Amygdala (tissue), 56 donors: Measurements from ENCODE around the gene SORCS2.

Source experiments
- DNase-seq, 56 donors: peaks; one replicate each; lab custom pipeline; 2025; lab: John Stamatoyannopoulos, UW

SORCS2 gene

DNA sequence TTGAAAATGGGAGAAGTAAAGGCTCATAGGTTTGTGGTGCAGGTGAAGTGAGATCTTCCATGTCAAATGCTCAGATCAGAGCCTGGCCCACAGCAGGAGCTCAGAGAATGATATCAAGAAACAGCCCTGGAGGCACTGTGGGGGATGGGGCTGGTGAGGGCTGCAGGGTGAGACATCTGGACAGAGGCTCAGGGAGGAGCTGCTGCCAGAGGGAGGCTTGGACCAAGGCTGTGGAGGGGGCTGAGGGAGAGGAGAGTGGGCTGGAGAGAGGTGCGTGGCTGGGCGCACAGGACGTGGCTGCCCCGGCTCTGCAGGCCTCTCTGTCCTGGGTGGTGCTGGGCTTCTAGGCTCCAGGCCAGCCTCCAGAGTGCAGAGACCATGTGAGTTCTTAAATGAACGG lies 5.6 kb downstream of the SORCS2 start:
- peak in 1 of 56 donors; percentile 25 for DNase-seq

DNA sequence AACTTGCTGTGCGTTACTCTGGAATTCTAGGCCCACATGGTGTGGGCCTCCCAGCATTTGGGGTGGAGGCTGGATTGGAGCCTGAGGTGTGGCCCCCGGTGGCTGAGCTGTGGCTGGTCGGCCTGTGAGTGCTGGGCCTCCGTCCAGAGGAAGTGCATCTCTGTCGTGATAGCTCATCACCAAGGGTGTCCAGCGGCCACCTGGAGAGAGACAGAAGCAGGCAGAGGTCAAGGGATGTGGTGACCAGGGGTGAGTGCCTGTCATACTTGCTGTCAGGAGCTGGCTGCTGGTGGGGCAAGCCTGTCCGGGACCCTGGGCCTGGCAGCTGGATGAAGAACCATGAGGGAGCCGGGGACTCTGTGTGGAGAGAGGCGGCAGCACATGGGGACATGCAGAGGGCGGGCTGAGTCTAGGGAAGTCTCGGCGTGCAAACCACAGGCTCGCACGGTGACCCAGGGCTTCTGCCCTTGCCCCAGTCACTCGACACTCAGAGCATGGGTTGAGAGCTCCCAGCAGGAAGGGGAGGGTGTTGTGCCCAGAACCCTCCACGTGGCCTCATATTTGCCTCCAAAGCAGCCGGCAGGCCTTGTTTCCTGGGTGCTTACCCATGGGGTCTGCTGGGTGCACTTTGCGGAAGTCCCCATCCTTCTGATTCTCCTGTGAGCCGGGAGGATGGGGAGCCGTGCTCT lies 6.2 kb downstream of the SORCS2 start:
- DNase-seq: no peak

DNA sequence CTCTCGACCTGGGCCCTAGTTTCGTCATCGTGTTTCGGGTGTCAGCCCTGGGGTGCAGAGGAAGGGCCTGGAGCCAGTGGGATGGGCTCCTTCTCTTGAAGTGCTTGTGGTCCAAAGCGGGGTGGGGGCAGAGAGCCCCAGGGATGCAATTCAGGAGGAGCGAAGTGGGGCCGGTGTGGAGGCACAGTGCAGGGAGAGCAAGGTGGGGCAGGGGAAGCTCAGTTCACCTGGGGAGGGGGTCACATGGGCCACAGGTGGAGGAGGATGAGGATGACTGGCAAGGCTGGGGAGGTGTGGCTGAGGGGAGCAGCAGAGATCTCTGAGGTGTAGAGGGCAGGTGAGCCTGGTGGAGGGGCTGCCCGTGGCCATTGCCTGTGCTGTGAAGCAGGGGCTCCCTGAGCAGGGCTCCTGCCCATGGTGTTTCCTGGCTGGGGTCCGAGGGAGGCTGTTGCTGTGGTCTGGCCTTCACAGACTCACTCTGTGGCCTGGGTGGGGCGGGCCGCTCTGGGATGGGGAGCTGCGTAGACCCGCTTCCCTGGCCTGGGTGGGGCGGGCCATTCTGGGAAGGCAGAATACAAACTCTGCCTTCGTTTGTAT lies 6.9 kb downstream of the SORCS2 start:
- no peak for DNase-seq

DNA sequence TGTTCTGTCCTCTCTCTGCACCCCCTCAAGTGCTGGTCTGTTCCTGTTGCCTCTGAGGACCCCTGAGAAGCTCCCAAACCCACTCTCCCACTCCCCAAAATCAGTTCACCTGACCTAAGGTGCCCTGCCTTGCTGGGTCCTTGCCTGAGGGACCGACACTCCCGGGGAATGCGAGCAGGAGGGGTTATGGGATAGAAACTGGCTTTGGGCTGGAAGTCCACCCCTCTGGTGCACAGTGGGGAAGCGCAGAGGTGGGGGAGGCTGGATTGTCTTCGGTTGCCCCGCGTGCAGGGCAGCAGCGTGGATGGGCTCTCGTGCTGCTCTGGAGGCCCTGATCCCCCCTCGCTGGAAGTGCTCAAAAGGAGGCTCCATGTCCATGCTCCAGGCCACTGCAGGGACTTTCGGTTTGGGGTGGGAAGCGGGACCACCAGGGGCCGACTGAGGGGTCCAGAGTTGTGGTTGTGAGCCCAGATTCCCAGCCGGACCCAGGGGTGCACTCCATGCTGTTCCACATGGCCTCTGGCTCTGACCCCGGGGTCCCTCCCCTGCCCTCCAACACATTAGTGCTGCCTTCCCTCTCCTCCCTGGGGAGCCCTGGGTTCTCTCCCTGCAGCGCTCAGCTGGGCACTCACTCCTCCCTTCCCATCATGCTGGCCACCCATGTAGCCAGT lies 7.6 kb downstream of the SORCS2 start:
- no peak for DNase-seq

DNA sequence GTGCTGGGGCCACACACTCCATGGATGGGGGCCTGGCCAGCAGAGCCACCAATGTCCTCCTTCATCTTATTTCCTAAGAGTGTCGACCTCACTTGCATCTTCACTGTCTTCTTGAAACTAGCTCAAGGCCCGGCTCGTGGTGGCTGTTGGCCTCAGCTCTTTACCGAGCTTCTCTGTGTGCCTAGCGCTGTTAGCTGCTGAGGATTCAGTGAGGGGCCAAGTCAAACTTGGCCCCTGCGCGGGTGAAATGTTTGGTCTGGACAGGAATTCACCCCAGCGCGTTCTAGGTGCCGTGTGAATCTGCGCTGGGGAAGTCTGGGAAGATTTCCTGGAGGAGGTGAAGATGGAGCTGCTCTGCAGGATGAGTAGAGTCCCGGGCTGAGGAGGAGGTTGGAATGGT lies 8.5 kb downstream of the SORCS2 start:
- DNase-seq: no peak

DNA sequence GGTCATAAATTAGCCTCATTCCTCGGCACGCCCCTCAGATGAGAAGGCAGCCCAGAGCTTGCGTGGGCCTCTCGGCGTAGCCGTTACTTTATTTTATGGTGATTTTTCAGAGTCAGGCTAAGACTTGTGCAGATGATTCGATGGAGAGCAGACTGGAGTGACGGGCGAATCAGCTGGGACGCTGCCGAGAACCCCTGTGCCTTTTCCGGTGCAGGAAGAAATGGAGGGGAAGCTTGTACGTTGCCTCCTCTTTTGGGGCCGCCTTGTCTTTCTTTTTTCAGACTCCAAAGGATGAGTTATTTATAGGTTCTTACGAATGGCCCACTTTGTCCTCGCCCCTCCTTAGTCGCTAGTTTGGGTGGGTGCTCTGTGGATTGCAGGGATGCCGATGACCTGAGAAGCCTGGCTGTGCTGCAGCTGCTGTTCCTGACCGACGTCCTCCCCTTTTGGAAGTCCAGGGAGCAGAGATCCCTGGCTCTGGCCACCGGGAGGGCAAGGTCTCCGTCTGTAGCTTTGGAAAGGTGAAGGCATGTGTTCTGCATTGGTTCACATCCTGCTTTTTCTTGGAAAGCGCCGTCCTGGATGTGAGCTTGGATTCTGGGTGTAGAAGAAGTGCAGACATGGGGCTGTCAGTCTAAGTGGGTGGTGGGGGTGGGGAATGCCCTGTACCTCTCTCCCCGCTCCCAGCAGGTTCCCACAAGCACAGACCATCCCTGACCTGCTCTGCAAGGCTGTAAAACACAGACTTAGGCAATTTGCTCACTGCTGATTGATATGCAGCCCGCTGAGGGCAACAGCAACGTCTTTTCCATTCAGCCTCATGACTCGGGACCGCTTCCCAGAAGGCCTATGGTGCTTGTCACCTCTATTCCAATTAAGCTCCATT lies 9.3 kb downstream of the SORCS2 start:
- no peak for DNase-seq

DNA sequence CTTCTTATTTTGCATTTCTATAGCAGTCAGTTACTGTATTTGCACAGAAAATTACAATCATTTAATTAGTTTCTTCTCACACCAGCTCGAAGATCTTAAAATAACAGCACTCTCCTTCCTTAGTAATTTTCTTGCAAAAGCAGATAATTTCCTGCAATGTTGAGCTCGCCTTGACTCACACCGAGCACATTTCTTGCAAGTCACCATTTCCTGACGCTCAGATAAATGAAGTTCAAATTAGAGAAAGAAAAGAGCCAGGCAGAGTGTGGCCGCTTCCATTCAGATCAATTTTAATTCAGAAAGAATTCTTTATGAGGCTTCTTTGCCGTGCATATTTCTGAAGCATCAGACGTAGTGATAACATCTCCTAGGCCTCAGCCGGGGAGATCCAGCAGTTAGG lies 10.1 kb downstream of the SORCS2 start:
- DNase-seq: no peak

DNA sequence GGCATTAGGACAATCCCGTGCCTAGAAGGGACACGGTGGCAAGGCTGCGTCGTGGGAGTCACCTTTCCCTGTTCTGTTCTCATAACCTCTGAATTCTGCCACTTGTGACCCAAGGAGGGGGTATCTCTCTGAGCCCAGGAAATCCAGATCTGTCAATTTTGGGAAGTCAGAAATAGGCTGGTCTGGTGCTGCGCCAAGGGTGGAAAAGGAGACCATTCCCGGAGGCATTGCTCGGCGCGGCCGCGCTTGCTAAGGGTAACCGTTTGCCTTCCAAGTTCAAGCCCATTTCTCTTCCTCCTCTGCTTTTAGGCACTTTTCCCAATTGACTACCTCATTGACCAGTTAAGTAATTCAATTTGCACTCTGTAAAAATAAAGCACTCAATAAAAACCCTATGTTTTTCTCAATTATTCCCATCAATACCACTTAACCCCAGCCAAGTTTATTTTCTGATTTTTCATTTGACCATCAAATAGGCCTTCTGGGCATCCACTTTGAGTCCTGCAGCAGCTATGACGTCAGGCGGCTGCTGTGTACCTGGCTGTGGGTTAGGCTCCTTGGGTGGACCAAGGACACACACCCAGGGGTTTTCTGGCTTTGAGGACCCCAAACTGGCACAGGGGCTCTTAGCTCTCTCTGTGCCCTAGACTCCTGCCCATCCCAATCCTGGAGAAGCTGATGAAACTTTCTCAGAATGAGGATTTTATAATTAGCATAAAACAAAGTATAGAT lies 12.5 kb downstream of the SORCS2 start:
- no peak for DNase-seq

DNA sequence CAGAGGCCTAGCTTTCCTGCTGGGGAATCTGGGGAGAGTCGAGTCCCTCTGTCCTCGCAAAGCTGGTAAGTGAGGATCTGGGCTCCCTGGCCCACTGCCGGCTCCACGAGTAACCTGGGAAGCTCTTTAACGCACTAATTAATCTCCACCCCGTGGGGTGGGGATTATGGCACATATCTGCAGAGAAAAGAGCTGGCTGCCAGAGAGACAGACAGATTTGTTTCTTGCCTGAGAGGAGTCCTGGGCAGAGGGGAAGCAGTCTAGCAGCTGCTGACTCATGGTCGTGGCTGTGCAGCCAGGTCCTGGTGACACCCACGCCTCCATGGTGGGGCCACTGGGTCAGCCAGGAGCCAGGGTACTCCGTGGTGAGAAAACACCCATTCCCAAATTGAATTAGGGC lies 14.0 kb downstream of the SORCS2 start:
- peak in 1 of 56 donors; percentile 37 for DNase-seq

DNA sequence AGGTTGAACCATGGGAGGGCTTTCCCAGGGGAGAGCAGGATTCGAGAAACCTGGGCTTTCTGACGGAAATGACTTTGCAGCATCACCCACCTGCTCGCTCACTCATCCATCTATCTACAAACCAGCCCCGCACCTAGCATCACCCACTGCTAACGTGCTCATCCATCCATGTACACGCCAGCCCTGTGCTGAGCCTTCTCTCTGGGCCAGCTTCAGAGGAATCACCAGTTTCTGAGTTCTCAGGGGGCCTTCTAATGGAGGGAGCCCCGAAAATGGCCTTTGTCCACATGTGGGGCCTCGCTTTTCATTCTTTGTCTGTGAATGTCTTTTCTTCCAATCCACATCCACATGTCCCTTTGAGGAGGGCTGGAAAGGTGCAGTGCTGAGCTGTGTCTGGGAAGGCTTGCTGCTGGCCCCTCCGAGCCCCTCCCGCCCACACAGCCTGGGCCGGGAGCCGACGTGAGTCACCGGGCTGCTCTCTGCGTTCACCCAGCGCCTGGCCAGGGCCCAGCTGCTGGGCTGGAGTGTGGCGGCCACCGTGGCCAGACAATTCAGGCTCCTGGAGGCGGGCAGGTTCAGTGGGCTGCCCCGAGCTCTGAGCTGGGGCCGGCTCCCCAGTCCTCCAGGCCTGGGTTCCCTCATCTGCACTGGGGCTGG lies 14.7 kb downstream of the SORCS2 start:
- DNase-seq: peak in 46 of 56 donors; percentile 10 to 87 (median 50)

DNA sequence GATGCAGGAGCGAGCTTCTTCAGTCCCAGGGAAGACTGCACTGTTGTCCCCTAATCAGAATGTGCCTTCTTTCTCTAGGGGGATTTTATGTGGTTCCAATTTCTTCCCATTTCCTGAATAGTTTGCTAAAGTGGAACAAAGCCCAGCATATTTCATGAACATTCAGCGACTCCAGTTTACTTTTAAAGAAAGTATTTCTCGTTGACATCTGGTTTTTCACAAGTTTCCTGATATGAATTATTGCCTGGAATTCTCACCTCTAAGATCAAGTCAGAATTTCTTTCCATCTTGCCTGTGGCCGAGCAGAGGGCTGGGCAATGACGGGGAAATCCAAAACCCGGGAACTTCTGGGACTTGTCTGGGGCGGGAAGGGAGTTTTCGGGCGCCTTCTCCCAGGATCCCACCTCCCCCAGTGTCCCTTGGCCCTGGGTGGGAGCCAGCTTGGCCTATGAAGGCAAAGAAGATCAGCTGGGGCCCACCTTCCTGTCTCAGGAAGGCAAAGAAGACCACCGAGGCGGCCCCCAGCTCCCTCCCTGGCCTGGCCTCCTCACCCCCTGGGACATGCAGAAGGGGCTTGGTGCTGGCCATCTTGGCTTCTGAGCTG lies 15.4 kb downstream of the SORCS2 start:
- DNase-seq: no peak

DNA sequence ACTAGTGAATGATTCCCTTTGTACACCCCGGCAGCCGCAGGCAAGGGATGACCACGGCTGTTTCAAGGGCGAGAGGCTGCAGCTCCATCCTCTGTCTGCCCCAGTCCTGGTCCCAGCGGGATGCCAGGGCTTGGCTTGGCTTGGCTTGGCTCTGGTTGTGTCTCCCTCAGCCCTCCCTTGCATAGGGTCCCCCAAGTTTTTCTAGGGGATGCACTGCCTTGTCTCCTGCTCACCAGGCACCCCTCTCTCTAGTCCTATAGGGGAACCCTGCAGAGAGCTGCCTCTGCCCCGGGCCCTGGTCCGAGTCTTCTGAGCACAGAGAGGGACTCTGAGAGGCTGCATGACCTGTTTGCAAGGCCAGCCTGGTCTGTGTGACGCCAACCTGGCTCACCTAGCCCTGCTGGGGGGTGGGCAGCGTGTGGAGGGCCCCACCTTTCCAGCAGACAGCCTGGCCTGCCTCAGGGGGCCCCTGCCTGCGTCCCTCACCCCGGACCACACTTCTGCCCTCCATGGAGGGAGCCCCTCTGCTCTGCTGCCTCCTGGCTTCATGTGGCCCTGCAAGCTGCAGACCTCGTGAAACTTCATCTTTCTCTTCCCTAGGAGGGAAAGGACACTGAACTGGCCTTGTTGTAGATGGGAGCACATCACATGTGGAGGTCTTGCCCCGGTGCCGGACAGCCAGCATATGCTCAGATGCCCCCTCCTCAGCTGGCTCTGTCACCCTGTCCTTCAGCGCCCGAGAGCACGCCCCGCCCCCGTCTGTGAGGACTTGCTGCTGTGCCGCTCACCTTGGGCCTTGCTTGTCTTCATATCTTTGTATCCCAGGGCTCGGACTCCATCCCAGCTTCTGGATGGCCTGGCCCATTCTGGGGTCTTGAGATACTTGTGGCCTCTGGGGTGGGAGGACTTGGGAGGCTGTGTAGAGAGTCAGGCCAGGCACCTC lies 16.4 kb downstream of the SORCS2 start:
- no peak for DNase-seq

DNA sequence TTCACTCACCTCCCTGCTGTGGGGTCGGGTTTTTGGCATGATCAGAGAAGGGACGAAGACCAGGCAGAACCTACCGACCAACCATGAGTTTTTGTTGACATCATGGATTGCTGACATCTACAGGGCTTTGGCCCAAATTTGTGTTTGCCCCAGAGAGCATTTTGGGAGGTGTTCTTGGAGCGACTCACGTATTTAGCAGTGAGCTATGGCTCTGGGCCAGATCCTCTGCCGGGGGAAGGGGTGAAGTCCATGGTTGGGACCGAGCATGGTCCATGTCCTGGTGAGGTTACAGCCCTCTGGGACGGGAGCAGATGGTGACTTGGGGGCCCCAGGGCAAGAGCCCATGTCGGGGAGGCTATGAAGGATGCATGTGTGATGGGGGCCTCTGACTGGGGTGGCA lies 17.4 kb downstream of the SORCS2 start:
- no peak for DNase-seq

DNA sequence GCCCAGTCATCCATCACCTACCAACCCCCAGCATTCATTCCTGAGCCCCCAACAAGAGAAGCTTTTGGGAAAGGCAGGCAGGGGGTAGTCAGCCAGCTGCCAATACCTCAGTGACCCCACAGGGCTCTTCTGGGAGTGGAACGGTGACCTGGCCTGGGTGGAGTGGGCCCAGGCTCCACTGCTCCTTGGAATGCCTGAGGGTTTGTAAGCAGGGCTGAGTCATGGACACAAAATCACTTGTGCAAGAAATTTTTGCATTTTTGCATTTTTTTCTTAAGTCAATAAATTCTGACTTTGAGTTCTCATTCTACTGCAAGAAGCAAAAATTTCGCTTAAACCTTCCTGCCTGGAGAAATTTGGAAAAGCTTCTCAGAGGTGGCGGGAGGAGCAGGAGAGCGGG lies 18.5 kb downstream of the SORCS2 start:
- no peak for DNase-seq

DNA sequence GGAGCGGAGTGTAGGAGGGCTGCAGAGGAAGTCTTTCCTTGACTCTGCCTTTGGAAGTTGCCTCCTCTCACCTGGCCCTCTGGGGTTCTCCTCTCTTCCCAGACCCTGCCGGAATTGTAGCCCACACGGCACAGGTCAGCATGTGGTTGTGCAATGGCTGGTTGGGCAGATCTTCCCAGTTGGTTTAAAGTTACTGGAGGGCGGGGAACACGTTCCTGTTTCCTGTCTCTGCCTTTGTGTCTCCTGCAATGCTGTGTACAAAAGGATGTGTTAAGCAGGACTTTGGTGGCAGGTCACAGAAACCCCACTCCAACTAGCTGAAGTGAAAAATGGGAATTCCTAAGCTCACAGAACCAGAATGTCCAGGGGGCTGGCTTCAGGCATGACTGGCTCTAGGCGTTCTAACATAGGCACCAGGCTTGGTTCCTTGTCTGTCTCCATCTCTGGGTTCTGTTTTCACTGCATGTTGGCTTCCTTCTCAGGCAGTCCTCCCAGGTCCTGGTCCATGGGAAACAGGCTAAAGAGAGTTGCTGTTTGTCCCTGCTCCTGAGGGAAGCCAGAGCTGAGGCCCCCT lies 19.9 kb downstream of the SORCS2 start:
- DNase-seq: no peak

DNA sequence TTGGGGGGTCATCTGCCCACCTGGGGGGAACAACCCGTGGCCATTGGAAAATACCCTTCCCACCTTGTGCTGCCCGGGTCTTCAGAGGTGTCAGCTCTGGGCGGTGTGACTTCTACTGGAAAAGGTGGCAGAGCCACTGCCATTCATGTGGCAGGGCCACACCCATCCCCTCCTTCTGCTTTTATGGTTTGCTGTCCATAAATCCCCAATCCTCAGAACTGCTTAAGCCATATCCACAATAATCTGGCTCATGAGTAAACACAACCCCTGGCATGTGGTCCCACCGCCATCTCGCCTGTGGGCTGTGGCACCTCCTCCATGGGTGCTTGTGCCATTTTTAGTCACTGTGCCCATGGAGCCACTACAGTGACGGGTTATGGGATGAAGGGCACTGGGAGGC lies 20.6 kb downstream of the SORCS2 start:
- DNase-seq: no peak

DNA sequence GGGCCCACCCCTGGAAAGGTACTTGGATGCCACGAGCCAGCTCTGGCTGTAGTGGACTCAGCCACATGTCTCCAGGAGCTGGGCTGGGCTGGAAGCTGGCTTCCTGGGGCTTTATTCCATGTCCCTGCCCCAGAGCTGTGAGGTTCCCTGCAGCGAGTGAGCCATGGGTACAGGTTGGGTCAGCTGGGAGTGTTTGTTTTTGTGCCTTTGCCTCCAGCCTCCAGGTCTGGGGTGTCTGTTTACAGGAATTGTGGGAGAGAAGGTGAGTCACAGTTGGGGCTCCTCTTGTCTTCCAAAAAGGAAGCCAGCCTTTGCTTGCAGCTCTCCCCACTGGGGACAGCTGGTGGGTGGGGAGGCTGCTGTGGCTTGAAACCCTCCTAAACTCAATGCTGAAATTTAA lies 21.5 kb downstream of the SORCS2 start:
- no peak for DNase-seq

DNA sequence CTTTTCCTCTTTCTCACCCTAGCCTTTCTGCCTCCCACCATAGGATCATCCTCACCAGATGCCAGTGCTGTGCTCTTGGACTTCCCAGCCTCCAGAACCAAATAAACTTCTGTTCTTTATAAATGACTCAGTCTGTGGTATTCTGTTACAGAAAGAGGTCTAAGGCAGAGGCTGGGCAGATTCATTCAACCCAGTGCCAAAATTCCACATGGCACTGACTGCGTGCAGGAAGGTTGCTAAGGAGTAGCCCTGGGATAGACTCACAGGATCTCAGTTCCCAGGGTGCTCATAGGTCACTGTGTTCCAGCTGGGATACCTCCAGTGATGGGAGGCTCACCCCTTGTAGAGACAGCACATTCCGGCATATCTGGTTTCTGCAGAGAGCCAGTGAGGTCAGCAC lies 22.0 kb downstream of the SORCS2 start:
- no peak for DNase-seq
